Gastroesophageal sphincter (tissue), 3 donors: Measurements from ENCODE around the gene KLC1.

ENCODE experiments used
- CTCF ChIP-seq, 4 experiments: fragments of 200-600 bp in 2 of 4; fragments of 450-650 bp in 2 of 4; sonication (generic) in 1 of 4; IDR thresholded peaks; one replicate each; pipeline ENCODE4 v1.5.1; 2017 to 2019; ENCODE audit warnings: antibody characterized with exemption in 4 of 4, mild to moderate bottlenecking in 2 of 4, moderate library complexity in 2 of 4
- EP300 ChIP-seq: sonication (generic); formaldehyde crosslinking; IDR thresholded peaks from one replicate; pipeline ENCODE4 v1.6.1; 2017; ENCODE audit warnings: antibody characterized with exemption, mild to moderate bottlenecking

DNA sequence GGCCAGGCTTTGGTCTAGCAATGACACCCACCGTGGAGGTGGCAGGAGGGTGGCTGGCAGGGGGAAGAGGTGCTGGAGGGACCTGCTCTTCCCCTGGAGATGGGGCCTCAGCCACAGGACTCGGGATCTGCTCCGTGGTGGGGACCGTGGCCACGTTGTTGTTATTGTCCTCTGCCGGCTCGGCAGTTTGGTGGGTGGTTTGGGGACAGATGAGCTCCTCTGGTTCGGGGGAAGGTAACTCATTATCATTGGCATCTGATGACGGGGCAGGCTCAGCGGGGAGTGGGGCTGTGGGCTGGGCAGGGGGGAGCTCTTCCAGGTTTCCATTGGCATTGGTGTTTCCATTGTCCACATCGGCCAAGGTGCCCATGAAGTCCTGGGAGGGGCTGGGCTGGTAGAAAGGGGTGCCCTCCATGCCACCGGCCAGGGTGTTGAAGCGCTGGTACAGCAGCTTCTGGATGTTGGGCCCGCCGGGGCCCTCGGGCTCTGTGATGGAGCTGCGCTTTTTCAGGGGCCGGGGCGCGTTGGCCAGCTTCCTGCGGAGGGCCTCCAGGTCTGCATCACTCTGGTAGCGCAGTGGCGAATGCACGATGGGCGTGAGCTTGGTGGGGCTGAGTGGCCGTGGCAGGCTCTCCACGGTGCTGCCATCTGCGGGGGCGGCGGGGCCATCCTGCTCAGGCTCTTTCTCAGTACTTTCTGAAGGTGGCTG lies 110.9 kb downstream of the KLC1 start:
- no peak for TF ChIP-seq CTCF (IDR thresholded peaks at IDR 0.05)
- no peak for TF ChIP-seq EP300
